ENCODE data around the gene ADORA1. TPM values are rescaled to one million over a fixed set of nuclear protein-coding genes. Genes with fewer than 3 reads are reported as not detected.
A peak's percentile ranks its signal among the peaks of the same experiment; 100 is the strongest.

The ADORA1 gene
- total and polyA plus RNA-seq, 2 of the 4 experiments (the other 2 are of a cell fraction), result 0.36 to 0.56 TPM

DNA sequence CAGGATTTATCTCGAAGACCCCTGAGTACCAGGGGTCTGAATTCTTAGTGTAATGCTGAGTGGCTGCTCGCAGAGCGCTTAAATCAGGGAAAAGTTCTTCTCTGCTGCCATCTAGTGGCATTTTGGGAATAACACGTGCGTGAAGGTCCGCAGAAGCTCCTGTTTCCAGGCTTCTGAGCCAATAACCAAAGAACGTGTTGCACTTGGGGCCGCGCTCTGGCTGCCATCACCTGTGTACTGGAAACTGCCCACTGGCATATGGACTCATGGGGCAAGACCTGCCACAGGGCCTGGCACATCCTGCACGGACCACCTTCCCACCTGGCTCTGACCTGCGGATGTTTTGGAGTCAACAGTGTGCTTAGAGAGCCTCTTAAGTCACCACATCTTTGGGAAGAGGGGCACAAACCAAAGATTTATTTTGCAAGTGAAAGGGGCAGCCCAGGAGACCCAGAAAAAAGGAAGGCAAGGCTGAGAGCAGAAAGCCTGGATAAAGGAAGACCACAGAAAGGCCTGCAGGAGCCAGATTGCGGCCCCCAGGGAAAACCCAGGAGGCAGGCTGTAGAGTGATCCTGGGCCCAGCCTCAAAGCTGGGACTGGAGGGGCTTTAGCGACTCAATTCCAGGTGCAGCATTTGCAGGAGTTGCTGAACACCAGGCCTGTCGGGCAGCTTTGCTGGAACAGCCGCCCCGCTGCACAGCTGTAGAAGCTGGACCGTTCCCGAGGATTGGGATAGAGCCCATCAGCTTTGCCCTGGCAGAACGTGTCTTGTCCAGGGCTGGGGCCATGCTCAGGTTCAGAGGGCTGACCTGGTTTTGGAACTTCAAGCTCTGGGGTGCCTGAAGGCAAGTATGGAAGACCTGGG lies 89.0 kb downstream of the ADORA1 start:
- ATAC-seq (ENCODE audit: low read depth), result peak; percentile 88
- Histone ChIP-seq H2BK120ac (ENCODE audit: low read depth, low read length) (no peak overlapping the region), H3K18ac (ENCODE audit: low read depth, low read length) (no peak overlapping the region), H4K5ac (ENCODE audit: low read depth, low read length) (no peak overlapping the region), H2AK5ac (ENCODE audit: low read depth, low read length) (no peak overlapping the region), H3K4ac (ENCODE audit: low read depth, low read length) (no peak overlapping the region), H2BK5ac (ENCODE audit: low read depth, low read length, poor library complexity, severe bottlenecking) (no peak overlapping the region), H3K23ac (ENCODE audit: low read depth, low read length) (no peak overlapping the region), H3K27ac (ENCODE audit: insufficient read depth, low read length) (no peak overlapping the region), H3K4me3 (ENCODE audit: insufficient read depth, low read depth, low read length) (no peak overlapping the region), H2BK15ac (ENCODE audit: low read depth, low read length) (no peak overlapping the region), H3K79me1 (ENCODE audit: low read depth in 1 of 2, low read length in 2 of 2) (no peaks in the 10 kb centered on the region), H2BK20ac (ENCODE audit: low read depth, low read length) (no peak overlapping the region), H4K20me1 (ENCODE audit: insufficient read depth, low read length) (no peaks in the 10 kb centered on the region; the same call in 1 of the 2 replicates), H4K8ac (ENCODE audit: low read depth in 2 of 2, low read length in 2 of 2) (no peak overlapping the region), H3K36me3 (ENCODE audit: control insufficient read depth, insufficient read depth, low read length) (no peaks in the 10 kb centered on the region), H3K9me3 (ENCODE audit: control insufficient read depth, insufficient read depth, low read length) (no peaks in the 10 kb centered on the region), H3K9me1 (ENCODE audit: insufficient read depth, low read length) (no peaks in the 10 kb centered on the region), H4K91ac (ENCODE audit: insufficient read depth, low read depth, low read length) (no peak overlapping the region), H3K9ac (ENCODE audit: low read depth, low read length) (no peak overlapping the region), H3K14ac (replicated peaks; ENCODE audit: low read depth, low read length) (no peak overlapping the region), H3K4me1 (ENCODE audit: control insufficient read depth, insufficient read depth, low read length) (no peaks in the 10 kb centered on the region), H2AK9ac (replicated peaks; ENCODE audit: low read depth, low read length, poor library complexity) (no peak overlapping the region), H3K4me2 (ENCODE audit: low read depth, low read length) (no peak overlapping the region), H2AFZ (replicated peaks; ENCODE audit: low read length, poor library complexity) (no peak overlapping the region), H3K27me3 (ENCODE audit: control insufficient read depth, insufficient read depth, low read length) (peaks cover 42% of the 10 kb centered on the region), H3K56ac (ENCODE audit: extremely low read depth, insufficient read depth, low read length) (no peak overlapping the region)
- POLR2A ChIA-PET (ENCODE audit: unreplicated experiment), result interaction anchor here (0.6 kb wide), 1 partner anchor 25 kb away, joined by 9 read pairs; no protein-coding TSS in a partner anchor
- BruUV-seq (replicated peaks), result no TSS peak
- CTCF ChIA-PET, result interaction anchor here (1.0 to 3.6 kb wide), 9 partner anchors 11 to 178 kb away, joined by 3 to 49 read pairs (median 5); partner anchors contain the start of gene ADORA1
- in situ Hi-C loops (cut with MboI; ENCODE audit: low sequenced_read_pairs) (loop anchor here (5.0 kb wide), 1 partner anchor 179 kb away; no protein-coding TSS in a partner anchor), intact Hi-C loops (cut with micrococcal nuclease) (loop anchor here (1.0 kb wide), 2 partner anchors 98 to 177 kb away; no protein-coding TSS in a partner anchor), dilution Hi-C loops (cut with HindIII; ENCODE audit: low sequenced_read_pairs, unreplicated experiment) (no loop called here)
- peak; percentile 64 for DNase-seq
- TF ChIP-seq CTCF (conservative IDR thresholded peaks at IDR 0.05; ENCODE audit: low read depth, low read length) (peak; percentile 85), BHLHE40 (IDR thresholded peaks at IDR 0.05; ENCODE audit: low read depth, low read length) (peak; percentile 14; the same call in 1 of the 2 replicates), POLR2A (IDR thresholded peaks at IDR 0.05; ENCODE audit: low read depth, low read length) (no peak), RAD21 (IDR thresholded peaks at IDR 0.05; ENCODE audit: low read length) (peak; percentile 86), SMC3 (IDR thresholded peaks at IDR 0.05; ENCODE audit: low read depth, low read length) (peak; percentile 94), NFE2L2 (IDR thresholded peaks at IDR 0.05; ENCODE audit: low read depth, low read length) (no peak), RFX5 (IDR thresholded peaks at IDR 0.05; ENCODE audit: low read depth, low read length) (no peak)
- 32% methylated on average over 13 of the region's 19 CpGs; no CpG with 5 or more reads in 1 of the 2 experiments for WGBS, 2 experiments (ENCODE audit: extremely low coverage in 2 of 2, insufficient read length in 1 of 2)

Data from IMR-90 (cell line).